Upper lobe of right lung (tissue), 1 donor: ENCODE measurements around the gene CORIN. TPM values are rescaled to one million over a fixed set of nuclear protein-coding genes. Genes with fewer than 3 reads are reported as not detected.

Experiments
- ATAC-seq: fragments of 200-7000 bp; cut with Tn5 transposase; one replicate; pipeline ENCODE4 v1.9.1; 2020; ENCODE audit warnings: mild to moderate bottlenecking, moderate library complexity
- DNase-seq: peaks from one replicate; pipeline ENCODE4 v3.0.0-alpha.2; 2020
- H3K27ac ChIP-seq: fragments of 200-600 bp; one replicate; pipeline ENCODE4 v1.8.0; 2022
- H3K27me3 ChIP-seq: fragments of 200-600 bp; one replicate; pipeline ENCODE4 v1.8.0; 2022; ENCODE audit warnings: mild to moderate bottlenecking
- H3K36me3 ChIP-seq: fragments of 200-600 bp; one replicate; pipeline ENCODE4 v1.8.0; 2022
- H3K4me1 ChIP-seq: fragments of 200-600 bp; one replicate; pipeline ENCODE4 v1.8.0; 2022
- H3K4me3 ChIP-seq: fragments of 200-600 bp; one replicate; pipeline ENCODE4 v1.8.0; 2022; ENCODE audit warnings: mild to moderate bottlenecking
- H3K9me3 ChIP-seq: fragments of 200-600 bp; one replicate; pipeline ENCODE4 v1.8.0; 2022
- CTCF ChIP-seq: fragments of 200-600 bp; IDR thresholded peaks from one replicate; pipeline ENCODE4 v1.8.0; 2022; ENCODE audit warnings: antibody characterized with exemption
- intact Hi-C: fragments of 100-400 bp; cut with DNase I; formaldehyde crosslinking; loops from one replicate; pipeline ENCODE4 v1.11.0; 2022
- total RNA-seq: library from RNA; stranded (reverse); fragmentation: NEBNext Ultra II Directional; extraction: Animal tissue kit (Norgen Biotek cat#: 25700); gene quantifications from one replicate; pipeline ENCODE4 v1.2.1, GENCODE V29; 2021
- donor health status: DM: no; HTN: yes; CAD: no; lungs with severe emphysema.

CORIN gene
- total RNA-seq, 1 donor from 2014 or later, result 3.7 TPM

GRCh38 chr4:47570816-47571215 is 267.1 kb downstream of the CORIN start:
- DNase-seq (no peak), ATAC-seq (no peak)
- Histone ChIP-seq H3K27me3 (no peaks in the 10 kb centered on the region), H3K36me3 (peaks cover 26% of the 10 kb centered on the region), H3K4me3 (no peak overlapping the region), H3K9me3 (no peaks in the 10 kb centered on the region), H3K4me1 (no peaks in the 10 kb centered on the region), H3K27ac (no peak overlapping the region)
- TF ChIP-seq CTCF, result no peak
- intact Hi-C loops, result no loop called here

- intact Hi-C loops, result no loop called here
- no peaks in the 10 kb centered on the region for H3K4me1 ChIP-seq
- peaks cover 18% of the 10 kb centered on the region for H3K36me3 ChIP-seq
- no peaks in the 10 kb centered on the region for H3K9me3 ChIP-seq
- no peak for TF ChIP-seq CTCF
- H3K27ac ChIP-seq, result no peak overlapping the region
- H3K4me3 ChIP-seq, result no peak overlapping the region
- no peak for ATAC-seq
- DNase-seq, result no peak
- no peaks in the 10 kb centered on the region for H3K27me3 ChIP-seq
These were observed 270.4 kb downstream of the CORIN start for GRCh38 chr4:47567511-47567910.

GRCh38 chr4:47566969-47567368 is 270.9 kb downstream of the CORIN start:
- no peak overlapping the region for H3K27ac ChIP-seq
- H3K4me1 ChIP-seq, result no peaks in the 10 kb centered on the region
- peaks cover 23% of the 10 kb centered on the region for H3K36me3 ChIP-seq
- DNase-seq (no peak), ATAC-seq (no peak)
- TF ChIP-seq CTCF, result no peak
- intact Hi-C loops, result no loop called here
- no peaks in the 10 kb centered on the region for H3K27me3 ChIP-seq
- H3K9me3 ChIP-seq, result no peaks in the 10 kb centered on the region
- H3K4me3 ChIP-seq, result no peak overlapping the region

GRCh38 chr4:47566566-47566965 is 271.3 kb downstream of the CORIN start:
- Histone ChIP-seq H3K4me1 (no peaks in the 10 kb centered on the region), H3K27me3 (no peaks in the 10 kb centered on the region), H3K9me3 (no peaks in the 10 kb centered on the region), H3K36me3 (peaks cover 27% of the 10 kb centered on the region), H3K27ac (no peak overlapping the region), H3K4me3 (no peak overlapping the region)
- no peak for TF ChIP-seq CTCF
- DNase-seq, result no peak
- intact Hi-C loops, result no loop called here
- ATAC-seq, result no peak

- DNase-seq (no peak), ATAC-seq (no peak)
- H3K27ac ChIP-seq, result no peak overlapping the region
- intact Hi-C loops, result no loop called here
- TF ChIP-seq CTCF, result no peak
- H3K4me3 ChIP-seq, result no peak overlapping the region
- no peaks in the 10 kb centered on the region for H3K9me3 ChIP-seq
- no peaks in the 10 kb centered on the region for H3K4me1 ChIP-seq
- H3K27me3 ChIP-seq, result no peaks in the 10 kb centered on the region
- H3K36me3 ChIP-seq, result peaks cover 42% of the 10 kb centered on the region
These were observed 275.6 kb downstream of the CORIN start for GRCh38 chr4:47562297-47562696.

GRCh38 chr4:47561331-47561730 is 276.5 kb downstream of the CORIN start:
- Histone ChIP-seq H3K9me3 (no peaks in the 10 kb centered on the region), H3K27me3 (no peaks in the 10 kb centered on the region), H3K27ac (no peak overlapping the region), H3K4me3 (no peak overlapping the region), H3K36me3 (peaks cover 42% of the 10 kb centered on the region), H3K4me1 (no peaks in the 10 kb centered on the region)
- DNase-seq (no peak), ATAC-seq (no peak)
- intact Hi-C loops, result no loop called here
- TF ChIP-seq CTCF, result no peak
